Caco-2 (cell line): Measurements from ENCODE around the gene GP5. TPM values are rescaled to one million over a fixed set of nuclear protein-coding genes. Genes with fewer than 3 reads are reported as not detected.

ENCODE experiments used
- BruUV-seq: library from RNA; stranded (reverse); fragments of 400-500 nt; replicated peaks from 2 replicates; lab custom pipeline; 2021; lab: Mats Ljungman, UMichigan
- CTCF ChIA-PET: fragments of 300-600 bp; sonication (Branson Sonifier 250); formaldehyde crosslinking; loops from one replicate; lab custom pipeline; 2022; ENCODE audit warnings: antibody characterized with exemption; lab: Charles Lee
- POLR2A ChIA-PET: fragments of 300-600 bp; sonication (Branson Sonifier 250); formaldehyde crosslinking; loops from one replicate; lab custom pipeline; 2022; ENCODE audit warnings: antibody characterized with exemption; lab: Charles Lee
- DNase-seq, 2 experiments: peaks; one replicate each; pipeline versions ENCODE4 v3.0.0 to v3.0.0-alpha.2; 2020 to 2022
- H3K27me3 ChIP-seq: replicated peaks from 2 replicates; pipeline ENCODE4 v1.6.0; 2011; ENCODE audit warnings: low read length; ENCODE audit not compliant: control insufficient read depth, insufficient read depth
- H3K36me3 ChIP-seq: 2 replicates; pipeline ENCODE4 v1.5.1; 2011; ENCODE audit warnings: low read length; ENCODE audit not compliant: control insufficient read depth, insufficient read depth
- H3K4me1 ChIP-seq: fragments of 250-450 bp; sonication (Bioruptor Pico); 2 replicates; pipeline ENCODE4 v1.5.1; 2020; ENCODE audit warnings: mild to moderate bottlenecking
- H3K4me3 ChIP-seq: 2 replicates; pipeline ENCODE4 v1.5.1; 2011; ENCODE audit warnings: low read depth, mild to moderate bottlenecking, control low read depth, low read length
- H3K9me3 ChIP-seq: fragments of 250-450 bp; sonication (Bioruptor Pico); 2 replicates; pipeline ENCODE4 v1.5.1; 2020; ENCODE audit warnings: mild to moderate bottlenecking, moderate library complexity
- H3K27ac Mint-ChIP-seq: one replicate; pipeline ENCODE4 v1.8.0; 2022; ENCODE audit warnings: mixed read lengths; ENCODE audit not compliant: unreplicated experiment
- H3K27me3 Mint-ChIP-seq: one replicate; pipeline ENCODE4 v1.8.0; 2022; ENCODE audit warnings: mixed read lengths; ENCODE audit not compliant: insufficient read depth, unreplicated experiment
- H3K36me3 Mint-ChIP-seq: one replicate; pipeline ENCODE4 v1.8.0; 2022; ENCODE audit warnings: mild to moderate bottlenecking, mixed read lengths; ENCODE audit not compliant: insufficient read depth, unreplicated experiment
- H3K4me1 Mint-ChIP-seq: one replicate; pipeline ENCODE4 v1.8.0; 2022; ENCODE audit warnings: low read depth, mixed read lengths; ENCODE audit not compliant: unreplicated experiment
- H3K4me3 Mint-ChIP-seq: one replicate; pipeline ENCODE4 v1.8.0; 2022; ENCODE audit warnings: mild to moderate bottlenecking, moderate library complexity, mixed read lengths; ENCODE audit not compliant: unreplicated experiment
- H3K9me3 Mint-ChIP-seq: one replicate; pipeline ENCODE4 v1.8.0; 2022; ENCODE audit warnings: mixed read lengths; ENCODE audit not compliant: unreplicated experiment
- intact Hi-C: fragments of 100-400 bp; cut with micrococcal nuclease; formaldehyde crosslinking; loops from one replicate; pipeline ENCODE4 v1.10.0; 2022; ENCODE audit not compliant: unreplicated experiment
- total RNA-seq: library from RNA; stranded (reverse); gene quantifications from 2 replicates; pipeline ENCODE4 v1.2.3, GENCODE V29; 2022
- TF ChIP-seq, protein P1 (sequence below), 2 experiments: fragments of 200-600 bp in 1 of 2; IDR thresholded peaks; 1 replicate in 1 of 2; 2 replicates in 1 of 2; pipeline versions ENCODE4 v1.5.1 to v1.8.0; 2011 to 2022; ENCODE audit warnings: antibody characterized with exemption in 1 of 2, control low read depth in 1 of 2, inconsistent platforms in 1 of 2, low read depth in 1 of 2, low read length in 1 of 2, mild to moderate bottlenecking in 1 of 2, moderate library complexity in 1 of 2; ENCODE audit not compliant: insufficient read depth in 1 of 2, severe bottlenecking in 1 of 2, unreplicated experiment in 1 of 2

Gene GP5
- total RNA-seq, 1 experiment from 2014 or later: 0.25 TPM

DNA sequence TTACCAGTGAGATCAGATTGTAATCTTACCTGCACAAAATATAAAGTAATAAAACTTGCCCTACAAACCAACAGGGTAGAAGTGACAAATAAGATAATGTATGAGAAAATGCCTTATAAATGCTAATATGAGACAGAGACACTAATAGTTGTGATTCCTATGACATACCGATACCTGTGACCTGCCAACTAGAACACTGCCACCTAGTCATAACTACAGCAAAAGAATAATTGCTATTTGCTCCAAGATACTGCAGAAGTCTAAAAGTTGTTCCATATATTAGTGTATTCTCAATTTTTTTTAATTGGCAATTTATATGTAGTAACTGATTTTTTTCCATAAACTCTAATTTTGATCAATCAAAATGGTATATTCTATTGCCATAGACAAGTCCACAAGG, 25.3 kb upstream of the GP5 start:
- no TSS peak for BruUV-seq
- H3K36me3 ChIP-seq: no peaks in the 10 kb centered on the region
- no peak overlapping the region for H3K4me3 ChIP-seq
- ChIA-PET CTCF (no interaction called here), POLR2A (no interaction called here)
- no peak for DNase-seq
- no peaks in the 10 kb centered on the region for H3K27me3 ChIP-seq
- no peak overlapping the region for H3K4me3 Mint-ChIP-seq
- peaks cover 80% of the 10 kb centered on the region for H3K36me3 Mint-ChIP-seq
- peaks cover 6% of the 10 kb centered on the region for H3K4me1 Mint-ChIP-seq
- TF ChIP-seq, protein P1, sequence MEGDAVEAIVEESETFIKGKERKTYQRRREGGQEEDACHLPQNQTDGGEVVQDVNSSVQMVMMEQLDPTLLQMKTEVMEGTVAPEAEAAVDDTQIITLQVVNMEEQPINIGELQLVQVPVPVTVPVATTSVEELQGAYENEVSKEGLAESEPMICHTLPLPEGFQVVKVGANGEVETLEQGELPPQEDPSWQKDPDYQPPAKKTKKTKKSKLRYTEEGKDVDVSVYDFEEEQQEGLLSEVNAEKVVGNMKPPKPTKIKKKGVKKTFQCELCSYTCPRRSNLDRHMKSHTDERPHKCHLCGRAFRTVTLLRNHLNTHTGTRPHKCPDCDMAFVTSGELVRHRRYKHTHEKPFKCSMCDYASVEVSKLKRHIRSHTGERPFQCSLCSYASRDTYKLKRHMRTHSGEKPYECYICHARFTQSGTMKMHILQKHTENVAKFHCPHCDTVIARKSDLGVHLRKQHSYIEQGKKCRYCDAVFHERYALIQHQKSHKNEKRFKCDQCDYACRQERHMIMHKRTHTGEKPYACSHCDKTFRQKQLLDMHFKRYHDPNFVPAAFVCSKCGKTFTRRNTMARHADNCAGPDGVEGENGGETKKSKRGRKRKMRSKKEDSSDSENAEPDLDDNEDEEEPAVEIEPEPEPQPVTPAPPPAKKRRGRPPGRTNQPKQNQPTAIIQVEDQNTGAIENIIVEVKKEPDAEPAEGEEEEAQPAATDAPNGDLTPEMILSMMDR (IDR thresholded peaks at IDR 0.05; ENCODE audit: insufficient read depth in 1 of 2, low read depth in 1 of 2, low read length in 1 of 2, severe bottlenecking in 1 of 2, unreplicated experiment in 1 of 2): no peak
- H3K27ac Mint-ChIP-seq: no peak overlapping the region
- intact Hi-C loops: no loop called here
- H3K9me3 Mint-ChIP-seq: no peaks in the 10 kb centered on the region
- no peaks in the 10 kb centered on the region for H3K9me3 ChIP-seq
- no peaks in the 10 kb centered on the region for H3K4me1 ChIP-seq
- H3K27me3 Mint-ChIP-seq: no peaks in the 10 kb centered on the region

DNA sequence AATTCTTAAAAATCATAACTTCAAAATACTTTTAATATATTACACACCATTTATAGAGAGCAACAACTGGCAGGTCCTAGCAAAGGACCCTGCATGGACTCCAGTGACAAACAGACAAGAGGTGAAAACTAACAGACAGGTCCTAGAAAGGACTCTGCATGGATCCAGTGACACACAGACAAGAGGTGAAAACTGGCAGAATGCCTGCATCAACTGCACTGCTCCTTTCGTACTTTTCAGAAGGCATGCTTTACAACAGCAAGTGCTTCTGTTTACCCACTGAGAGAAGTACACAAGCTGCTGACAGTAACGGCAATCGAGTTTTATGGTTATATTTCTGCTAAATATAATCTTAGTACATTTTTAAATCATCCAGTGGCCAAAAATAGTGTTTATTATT, 24.3 kb upstream of the GP5 start:
- Mint-ChIP-seq H3K27ac (no peak overlapping the region), H3K27me3 (no peaks in the 10 kb centered on the region), H3K4me1 (peaks cover 6% of the 10 kb centered on the region), H3K9me3 (no peaks in the 10 kb centered on the region), H3K36me3 (peaks cover 78% of the 10 kb centered on the region), H3K4me3 (no peak overlapping the region)
- POLR2A ChIA-PET: no interaction called here
- Histone ChIP-seq H3K4me1 (no peaks in the 10 kb centered on the region), H3K4me3 (no peak overlapping the region), H3K9me3 (no peaks in the 10 kb centered on the region), H3K36me3 (0 out of 2 replicates have a peak, but pooled peaks cover 1% of the 10 kb centered on the region), H3K27me3 (no peaks in the 10 kb centered on the region)
- intact Hi-C loops: no loop called here
- TF ChIP-seq, protein P1 (IDR thresholded peaks at IDR 0.05; ENCODE audit: insufficient read depth in 1 of 2, low read depth in 1 of 2, low read length in 1 of 2, severe bottlenecking in 1 of 2, unreplicated experiment in 1 of 2): no peak
- BruUV-seq: no TSS peak
- no peak for DNase-seq
- CTCF ChIA-PET: no interaction called here

DNA sequence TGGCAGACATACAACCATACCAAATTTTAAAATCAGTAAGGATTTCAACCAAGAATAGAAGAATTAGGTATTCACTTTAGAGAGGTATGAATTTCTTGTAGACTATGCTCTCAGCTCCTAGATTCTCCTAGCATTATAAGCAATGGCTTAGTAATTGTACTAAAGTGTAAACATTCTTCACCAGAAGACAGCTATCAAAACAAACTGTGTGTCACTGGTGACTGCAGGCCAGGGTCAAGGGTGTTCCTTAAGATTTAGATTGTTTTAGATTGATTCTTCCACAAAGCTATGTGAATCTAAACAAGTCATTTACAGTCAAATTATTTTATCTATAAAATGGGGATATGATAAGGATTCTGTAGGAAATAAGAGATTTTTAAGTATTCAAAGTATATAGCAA, 23.1 kb upstream of the GP5 start:
- ChIA-PET CTCF (no interaction called here), POLR2A (no interaction called here)

More for the DNA sequence above, 23.1 kb upstream of the GP5 start:
- H3K4me3 ChIP-seq: no peak overlapping the region
- no TSS peak for BruUV-seq
- no peaks in the 10 kb centered on the region for H3K9me3 ChIP-seq
- no peaks in the 10 kb centered on the region for H3K27me3 ChIP-seq
- TF ChIP-seq, protein P1 (IDR thresholded peaks at IDR 0.05; ENCODE audit: insufficient read depth in 1 of 2, low read depth in 1 of 2, low read length in 1 of 2, severe bottlenecking in 1 of 2, unreplicated experiment in 1 of 2): no peak
- H3K36me3 Mint-ChIP-seq: peaks cover 74% of the 10 kb centered on the region
- no peak for DNase-seq
- peaks cover 6% of the 10 kb centered on the region for H3K4me1 Mint-ChIP-seq
- H3K4me3 Mint-ChIP-seq: no peak overlapping the region
- no peaks in the 10 kb centered on the region for H3K4me1 ChIP-seq
- intact Hi-C loops: no loop called here
- no peaks in the 10 kb centered on the region for H3K27me3 Mint-ChIP-seq
- H3K36me3 ChIP-seq: 0 out of 2 replicates have a peak, but pooled peaks cover 1% of the 10 kb centered on the region
- no peaks in the 10 kb centered on the region for H3K9me3 Mint-ChIP-seq
- H3K27ac Mint-ChIP-seq: no peak overlapping the region
